Stimulated activated naive CD4-positive, alpha-beta T cell (primary cell): ENCODE measurements around the gene CADPS2.

Source experiments
- DNase-seq, 6 experiments: peaks; one replicate each; lab custom pipeline; 2025; lab: John Stamatoyannopoulos, UW

The CADPS2 gene

DNA sequence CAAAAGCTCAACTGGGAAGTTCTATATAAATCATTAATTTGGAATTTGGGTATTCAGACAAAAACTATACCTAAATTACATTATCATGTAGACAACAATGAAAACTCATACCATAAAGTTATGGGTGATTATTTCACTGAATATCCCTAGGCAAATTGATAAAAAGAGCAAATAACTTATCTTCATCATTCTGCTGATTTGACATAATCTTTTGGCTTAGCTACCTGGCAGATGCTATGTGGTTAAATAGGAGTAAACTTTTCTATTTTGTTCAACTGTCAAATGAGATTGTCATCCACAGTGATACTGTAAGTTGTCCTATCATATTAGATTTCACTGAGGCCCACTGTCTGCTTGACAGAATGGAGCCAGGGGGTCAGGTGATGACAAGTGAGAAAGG is 432.8 kb downstream of the CADPS2 start:
- DNase-seq, result no peak

DNA sequence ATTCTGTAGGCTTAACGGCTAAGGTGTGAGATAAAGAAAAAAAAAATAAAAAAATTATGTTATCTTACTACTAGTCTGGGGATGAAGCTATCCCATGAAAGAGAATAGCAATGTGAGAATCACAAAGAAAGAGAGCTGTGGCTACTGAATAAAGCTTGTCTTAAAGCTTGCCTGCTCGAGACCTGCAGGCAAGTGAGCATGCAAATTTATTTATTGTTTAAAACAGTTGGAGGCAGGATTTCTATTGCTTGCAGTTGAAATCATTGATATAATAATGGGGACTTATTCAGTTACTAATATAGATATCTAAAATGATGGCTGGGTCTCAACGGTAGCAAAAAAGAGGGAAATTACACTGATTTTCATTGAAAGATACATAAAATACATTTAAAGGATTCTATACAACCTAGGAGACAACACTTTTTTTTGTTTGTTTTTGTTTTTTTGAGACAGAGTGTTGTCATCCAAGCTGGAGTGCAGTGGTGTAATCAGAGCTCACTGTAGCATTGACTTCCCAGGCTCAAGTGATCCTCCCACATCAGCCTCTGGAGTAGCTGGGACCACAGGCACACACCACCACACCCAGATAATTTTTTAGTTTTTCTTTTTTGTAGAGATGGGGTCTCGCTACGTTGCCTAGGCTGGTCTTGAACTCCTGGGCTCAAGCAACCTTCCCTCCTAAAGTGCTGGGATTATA is 437.2 kb downstream of the CADPS2 start:
- no peak for DNase-seq

DNA sequence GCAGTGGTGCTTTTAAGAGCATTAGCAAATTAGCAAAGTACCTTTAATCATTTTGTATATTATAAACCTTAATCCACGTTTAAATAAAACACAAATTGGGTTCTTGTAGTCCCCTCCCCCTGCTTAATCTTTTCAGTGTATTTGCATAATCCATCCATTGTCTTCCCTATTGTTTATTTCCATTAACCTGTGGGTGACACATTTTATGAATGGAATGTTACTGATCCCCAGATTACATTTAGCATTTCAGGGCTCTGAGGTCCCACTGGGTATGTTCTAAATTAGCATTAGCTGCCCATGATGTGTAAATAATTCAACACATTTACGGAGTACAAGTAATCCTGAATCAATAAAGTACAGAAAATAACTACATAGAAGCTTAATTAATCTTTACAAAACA is 443.3 kb downstream of the CADPS2 start:
- DNase-seq, result no peak

DNA sequence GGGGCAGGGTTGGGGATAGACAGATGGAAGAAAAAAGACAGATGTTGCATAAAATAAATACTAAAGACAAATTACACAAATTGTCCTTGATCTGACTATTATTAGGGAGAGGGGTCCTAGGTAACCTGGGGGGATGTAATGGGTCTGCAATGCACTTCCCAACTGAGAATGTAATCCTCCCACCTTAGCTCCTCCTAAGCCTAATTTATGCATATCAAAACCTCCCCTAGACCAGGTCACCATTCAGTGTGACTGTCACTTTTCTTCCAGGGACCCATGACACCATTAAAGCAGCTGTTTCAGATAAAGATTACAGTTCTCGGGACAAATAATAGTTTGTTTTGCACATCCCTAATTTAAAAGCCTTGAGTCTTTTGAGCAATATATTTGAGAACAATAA is 447.8 kb downstream of the CADPS2 start:
- DNase-seq, result no peak

DNA sequence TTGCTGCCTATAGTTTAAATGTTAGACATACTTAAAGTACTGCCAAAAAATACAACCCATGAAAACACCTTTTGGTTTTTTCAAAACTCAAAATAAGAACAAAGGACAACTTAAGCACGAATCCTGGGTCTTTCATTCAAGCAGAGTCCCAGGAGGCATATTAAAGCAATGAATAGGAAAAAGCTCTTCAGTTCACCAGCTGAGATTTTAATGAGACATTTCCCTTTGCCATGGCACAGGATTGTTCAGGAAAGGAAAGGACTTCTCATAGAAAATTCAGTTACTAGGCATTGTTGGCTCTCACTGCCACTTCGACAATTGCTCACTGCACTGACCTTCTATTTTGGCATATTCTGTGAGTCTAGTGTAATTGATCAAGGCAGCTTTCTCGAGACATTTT is 448.3 kb downstream of the CADPS2 start:
- DNase-seq, result no peak

DNA sequence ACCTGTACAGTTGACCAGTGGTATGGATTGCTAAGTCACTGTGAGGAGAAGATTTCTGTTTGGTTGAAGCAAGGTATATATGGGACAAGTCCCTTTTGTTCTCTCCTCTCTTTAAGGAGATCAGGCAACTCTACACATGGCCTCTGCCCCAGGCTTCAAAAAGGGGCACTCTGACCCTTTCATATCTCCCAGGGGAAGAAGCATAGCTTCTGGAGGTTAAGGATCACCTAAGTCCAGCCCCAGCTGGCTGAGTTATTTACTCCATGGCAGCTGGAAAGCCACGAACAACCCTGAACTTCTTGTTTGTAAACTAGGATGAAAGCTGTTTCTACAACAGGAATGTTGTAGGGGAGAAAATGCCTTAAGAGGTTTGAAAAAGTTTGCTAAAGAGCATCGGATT is 452.5 kb downstream of the CADPS2 start:
- DNase-seq, result no peak

DNA sequence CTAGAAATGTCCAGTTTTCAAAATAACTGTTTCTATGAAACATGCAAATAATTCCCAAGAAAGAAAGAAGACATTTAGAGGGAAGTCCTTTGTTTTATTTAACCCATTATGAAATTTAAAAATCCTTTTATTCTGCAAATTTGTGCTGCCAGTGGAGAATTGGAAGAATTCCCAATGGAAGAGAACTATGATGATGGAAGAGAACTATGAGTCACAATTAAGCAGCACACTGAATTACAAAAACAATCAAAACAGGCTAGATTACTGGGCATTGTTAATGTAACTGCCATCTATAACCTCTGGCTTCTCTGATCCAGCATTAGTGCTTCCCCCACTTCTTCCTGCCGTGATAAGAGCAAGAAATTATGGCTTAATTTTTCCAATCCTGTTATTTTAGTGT is 455.6 kb downstream of the CADPS2 start:
- no peak for DNase-seq

DNA sequence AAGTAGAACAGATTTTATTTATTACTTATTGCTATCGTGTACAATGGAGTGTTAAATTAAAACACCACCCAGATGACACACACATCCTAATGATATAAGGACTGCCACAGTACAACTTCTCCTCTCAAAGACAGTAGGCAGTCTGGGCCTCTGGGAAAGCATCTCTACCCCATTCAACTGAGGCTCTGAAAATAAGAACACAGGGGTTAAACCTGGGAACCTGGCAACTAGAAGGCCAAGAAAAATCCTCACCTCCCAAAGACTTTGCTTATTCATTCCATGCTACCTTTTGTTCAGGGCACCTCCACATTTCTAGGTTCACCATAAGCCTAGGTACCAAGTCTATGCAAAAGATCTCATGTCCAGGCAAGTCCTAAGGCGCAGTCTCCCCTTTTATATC is 456.3 kb downstream of the CADPS2 start:
- DNase-seq, result no peak

DNA sequence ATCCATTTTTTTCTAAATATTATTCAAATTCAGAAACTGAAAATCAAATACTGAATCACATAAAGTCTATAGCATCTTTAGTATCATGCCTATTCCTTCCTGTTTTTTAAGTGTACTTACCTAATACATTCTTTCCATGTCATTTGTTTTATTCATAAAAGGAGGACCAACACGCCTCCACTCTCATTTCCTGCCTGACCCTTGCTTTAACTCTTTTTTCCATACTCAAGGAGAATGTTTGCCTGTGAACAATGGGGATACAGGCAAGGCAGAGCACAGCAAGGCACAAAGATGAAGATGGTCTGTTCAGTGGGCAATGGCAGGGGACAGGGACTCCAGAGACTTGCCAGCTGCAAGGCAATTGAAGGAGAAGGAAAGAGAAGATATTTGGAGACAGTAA is 460.5 kb downstream of the CADPS2 start:
- DNase-seq, result no peak

DNA sequence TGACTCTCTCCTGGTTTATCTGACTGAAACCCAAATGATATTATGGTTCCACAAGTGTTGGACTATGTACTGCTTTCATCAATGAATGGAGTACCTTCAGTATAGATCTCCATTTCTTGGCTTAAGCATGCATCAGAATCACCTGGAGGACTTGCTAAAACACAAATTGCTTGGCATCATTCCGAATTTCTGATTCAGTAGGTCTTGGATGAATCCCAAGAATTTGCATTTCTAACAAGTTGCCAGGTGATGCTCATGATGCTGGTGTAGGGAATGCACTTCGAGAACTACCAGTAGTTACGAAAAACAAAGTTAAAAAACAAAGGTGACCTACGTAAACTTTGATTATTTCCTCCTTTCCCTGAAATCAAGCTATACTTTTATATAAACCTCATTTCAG is 462.7 kb downstream of the CADPS2 start:
- DNase-seq, result no peak

DNA sequence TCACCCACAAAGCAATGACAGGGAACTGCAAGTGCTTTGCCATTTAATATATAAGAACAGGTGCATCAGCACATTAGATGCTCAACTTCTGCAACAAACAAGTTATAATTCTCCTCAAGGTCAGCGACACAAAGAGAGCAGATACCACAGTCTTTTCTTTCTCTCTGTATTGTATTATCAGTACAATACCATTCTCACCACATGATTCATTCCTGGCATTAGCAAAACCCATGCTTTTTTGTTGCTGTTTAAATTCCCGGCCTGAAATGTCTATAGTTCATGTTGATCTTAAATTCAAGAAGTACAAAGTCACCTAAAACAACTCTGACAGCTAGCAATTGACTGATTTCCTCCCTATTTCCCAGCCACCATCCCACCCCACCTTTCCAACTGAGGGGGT is 469.9 kb downstream of the CADPS2 start:
- no peak for DNase-seq

DNA sequence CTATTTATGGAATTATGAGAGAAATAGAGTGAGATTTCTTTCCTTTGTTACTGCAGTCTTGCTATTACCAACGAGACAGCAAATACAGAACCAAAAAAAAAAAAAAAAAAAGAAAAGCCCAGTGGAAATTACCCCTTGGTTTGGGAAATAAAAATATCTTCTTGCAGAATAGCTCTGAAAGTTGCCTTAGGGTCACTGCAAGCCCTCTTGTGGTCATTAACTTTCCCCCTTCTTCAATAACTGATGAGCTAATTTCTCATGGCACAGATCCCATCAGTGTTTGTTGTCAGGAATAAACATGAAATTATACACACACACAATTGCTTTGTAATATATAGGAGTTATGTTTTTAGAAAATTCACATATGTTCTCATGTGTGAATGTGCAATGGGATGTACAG is 470.8 kb downstream of the CADPS2 start:
- no peak for DNase-seq

DNA sequence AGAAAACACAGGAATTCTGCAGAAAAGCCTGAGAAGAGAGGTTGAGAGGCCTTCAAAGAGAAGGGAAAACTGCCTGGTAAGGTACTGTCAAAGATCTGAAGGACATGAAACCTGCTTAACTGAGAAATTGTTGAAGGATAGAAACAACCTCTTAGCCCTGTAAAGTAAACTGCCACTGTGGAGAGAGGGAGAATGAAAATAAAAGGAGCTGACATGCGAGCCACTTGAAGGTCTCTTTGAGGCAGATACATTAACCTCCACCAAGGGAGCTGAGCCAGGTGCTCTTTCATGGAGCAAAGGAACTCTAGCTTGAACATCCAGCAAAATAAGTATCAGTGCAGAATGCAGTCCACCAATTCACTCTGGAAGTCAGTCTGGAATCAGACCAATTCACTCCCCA is 472.9 kb downstream of the CADPS2 start:
- no peak for DNase-seq

DNA sequence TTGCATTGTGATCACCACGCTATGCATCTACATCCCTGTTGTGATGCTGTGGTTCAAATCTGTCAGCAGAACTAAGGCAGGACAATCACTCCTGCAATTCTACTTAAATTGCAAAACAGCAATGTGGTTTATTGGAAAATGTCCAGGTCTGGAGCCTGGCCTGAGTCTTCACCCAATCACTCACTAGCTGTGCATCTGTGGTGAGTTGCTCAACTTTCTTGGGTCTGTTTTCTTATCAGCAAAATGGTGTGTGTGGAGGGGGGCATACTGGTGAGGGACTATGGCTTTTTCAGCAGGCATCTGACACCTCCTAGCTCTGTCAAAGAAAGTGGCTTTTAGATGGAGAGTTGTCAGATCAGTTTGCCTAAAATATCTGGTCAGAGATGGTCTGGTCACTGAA is 473.4 kb downstream of the CADPS2 start:
- no peak for DNase-seq

DNA sequence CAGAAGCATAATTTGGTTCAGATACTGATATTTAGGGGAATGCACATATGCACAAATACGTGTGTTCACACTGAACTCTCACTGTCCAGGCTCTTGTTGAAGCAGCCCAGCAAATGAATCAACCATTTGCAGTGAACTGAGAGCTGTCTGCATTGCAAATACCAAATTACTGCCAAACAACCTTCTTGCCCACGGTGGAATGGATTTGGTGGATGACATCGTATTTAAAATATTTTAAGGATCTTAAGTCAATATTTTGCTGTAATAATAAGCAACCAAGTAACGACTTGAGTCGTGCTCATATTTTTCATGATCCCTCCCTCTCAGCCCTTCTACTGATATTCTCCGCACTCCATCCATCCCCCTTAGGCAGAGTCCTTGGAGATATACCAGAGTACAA is 473.8 kb downstream of the CADPS2 start:
- DNase-seq, result no peak

DNA sequence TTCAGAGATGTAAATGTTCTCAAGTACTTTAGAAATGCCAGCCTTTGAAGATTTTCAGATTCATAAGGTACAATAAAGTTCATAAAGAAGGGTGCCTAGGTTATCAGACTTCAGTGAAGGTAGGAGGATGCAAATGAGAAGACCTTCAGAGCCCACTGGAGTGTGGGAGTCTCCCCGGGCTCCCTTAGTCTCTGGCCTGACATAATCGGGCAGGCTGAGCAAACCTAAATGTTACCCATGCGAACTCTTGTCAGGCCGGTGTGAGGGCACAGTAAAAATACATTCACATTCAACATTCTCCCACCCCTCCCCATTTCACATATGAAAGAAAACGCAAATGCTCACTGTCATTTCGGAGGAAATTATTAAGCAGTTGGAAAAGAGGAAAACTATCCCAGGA is 479.1 kb downstream of the CADPS2 start:
- DNase-seq, result no peak

DNA sequence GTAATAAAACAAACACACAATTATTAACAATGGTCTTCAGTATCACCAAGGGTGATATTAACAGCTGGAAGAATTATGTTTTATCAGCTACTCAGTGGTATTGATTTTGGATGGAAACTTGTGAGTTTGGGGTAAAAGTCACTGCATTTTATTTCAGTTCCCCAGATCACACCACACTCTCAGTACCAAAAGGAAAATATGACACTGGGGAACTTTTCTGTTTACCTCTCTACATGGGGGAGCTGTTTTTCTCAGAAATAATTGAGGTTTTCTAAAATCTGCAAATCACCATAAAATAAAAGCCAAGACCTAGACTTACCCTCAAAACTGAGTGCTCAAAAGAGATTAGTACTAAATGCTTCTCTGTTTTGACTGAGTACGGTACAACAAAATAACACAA is 483.1 kb downstream of the CADPS2 start:
- no peak for DNase-seq

DNA sequence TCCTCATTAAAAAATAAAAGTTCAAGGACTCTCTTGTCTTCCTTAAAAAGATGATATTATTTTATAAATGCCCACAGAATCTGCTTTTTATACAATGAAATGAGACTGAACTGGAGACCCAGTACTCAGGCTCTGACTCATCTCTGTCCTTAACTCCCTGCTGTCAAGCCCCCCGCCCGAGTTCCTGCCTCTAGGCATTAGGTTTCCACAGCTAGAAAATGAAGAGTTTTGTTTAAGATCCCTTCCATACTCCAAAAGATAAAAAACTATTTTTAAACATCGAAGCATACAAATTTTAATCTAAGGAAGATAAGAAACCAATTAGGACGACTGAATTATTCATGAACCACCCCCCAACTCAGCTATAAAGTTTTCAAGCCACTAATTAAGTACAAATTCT is 484.0 kb downstream of the CADPS2 start:
- DNase-seq, result no peak

DNA sequence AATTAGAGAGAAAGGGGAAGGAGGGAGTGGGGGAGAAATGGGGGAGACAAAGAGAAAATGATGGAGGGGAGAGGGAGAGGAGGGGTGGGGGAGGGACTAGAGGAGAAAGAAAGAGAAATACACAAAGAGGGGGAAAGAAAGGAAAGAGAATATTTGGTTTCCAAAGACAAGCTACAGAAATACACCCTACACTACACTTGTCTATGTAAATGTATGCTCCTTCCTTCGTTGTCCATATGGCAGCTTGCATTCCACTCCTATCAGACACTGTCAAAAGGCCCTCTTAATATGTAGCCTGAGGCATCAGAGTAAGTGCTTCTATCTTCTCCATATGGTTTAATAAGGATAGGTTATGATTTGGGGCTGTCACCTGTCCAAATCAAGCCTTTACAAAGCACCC is 488.9 kb downstream of the CADPS2 start:
- DNase-seq, result no peak

DNA sequence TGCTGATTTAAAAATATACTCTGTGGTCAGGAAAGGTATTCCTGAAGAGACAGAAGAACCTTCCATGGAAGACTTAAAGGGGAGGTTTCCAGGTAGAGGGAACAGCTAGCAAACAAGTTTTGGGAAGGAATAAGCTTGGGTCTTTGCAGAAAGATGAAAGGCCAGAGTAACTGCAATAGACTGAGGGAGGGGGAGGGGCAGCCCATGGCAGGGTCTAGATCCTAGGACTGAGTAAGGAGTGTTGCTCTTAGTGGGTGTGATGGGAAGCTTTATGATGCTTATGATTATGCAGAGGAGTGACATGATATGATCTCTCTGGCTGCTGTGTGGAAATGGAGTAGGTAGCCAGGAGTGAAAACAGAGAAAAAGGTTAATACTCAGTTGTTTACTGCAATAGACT is 491.7 kb downstream of the CADPS2 start:
- DNase-seq, result no peak

DNA sequence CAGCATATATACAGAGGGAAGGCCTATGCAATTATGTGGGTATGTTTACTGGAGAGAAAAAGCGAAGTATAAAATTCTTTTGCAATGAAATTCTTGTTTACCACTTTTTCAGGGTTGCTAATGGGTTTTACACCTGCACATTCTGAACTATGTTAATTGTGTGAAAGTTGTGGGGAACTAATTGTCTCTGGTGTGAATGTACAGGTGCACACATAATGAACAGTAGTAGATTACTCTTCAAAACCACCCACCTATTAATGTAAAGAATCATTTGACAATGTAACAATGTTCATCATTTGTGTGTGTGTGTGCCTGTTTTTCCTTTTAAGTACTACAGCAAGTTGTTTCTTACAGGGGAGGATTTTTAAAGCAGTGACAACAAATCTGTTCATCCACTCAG is 501.7 kb downstream of the CADPS2 start:
- no peak for DNase-seq

DNA sequence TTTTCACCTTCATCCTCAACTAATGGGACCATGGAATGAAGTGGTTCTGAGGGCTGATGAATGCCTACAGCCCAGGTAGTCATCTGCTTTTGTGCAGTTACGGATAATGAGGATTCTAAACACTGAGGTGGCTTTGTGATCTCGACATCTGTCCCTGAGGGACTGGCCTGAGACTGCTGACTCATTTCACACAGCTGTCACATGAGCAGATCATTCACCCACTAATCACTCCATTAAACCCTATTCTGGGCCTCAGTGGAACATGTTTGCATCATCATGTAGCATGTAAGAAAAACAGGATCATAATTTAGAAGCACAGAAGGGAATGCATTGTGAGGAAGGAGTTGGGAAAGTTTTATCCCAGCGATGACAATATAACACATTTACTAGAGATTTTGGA is 502.3 kb downstream of the CADPS2 start:
- no peak for DNase-seq

DNA sequence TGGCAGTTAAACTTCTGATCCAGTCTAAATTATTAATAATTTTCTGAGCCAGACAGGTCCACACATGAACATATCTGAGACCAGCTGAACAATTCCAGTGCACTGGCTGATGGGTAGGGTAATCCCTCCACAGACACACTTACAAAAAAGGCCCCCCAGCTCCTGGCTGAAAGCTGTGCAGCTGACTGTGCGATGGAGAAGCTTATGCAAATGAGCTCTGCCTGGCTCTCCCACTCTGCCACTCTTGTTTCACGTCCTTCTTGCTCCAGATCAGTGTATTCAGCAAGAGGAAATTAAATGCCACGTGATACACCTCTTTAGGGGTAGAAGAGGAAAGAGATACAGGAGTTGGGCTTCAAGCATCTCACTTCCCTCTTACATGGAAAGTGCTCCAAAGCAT is 505.3 kb downstream of the CADPS2 start:
- DNase-seq, result no peak

DNA sequence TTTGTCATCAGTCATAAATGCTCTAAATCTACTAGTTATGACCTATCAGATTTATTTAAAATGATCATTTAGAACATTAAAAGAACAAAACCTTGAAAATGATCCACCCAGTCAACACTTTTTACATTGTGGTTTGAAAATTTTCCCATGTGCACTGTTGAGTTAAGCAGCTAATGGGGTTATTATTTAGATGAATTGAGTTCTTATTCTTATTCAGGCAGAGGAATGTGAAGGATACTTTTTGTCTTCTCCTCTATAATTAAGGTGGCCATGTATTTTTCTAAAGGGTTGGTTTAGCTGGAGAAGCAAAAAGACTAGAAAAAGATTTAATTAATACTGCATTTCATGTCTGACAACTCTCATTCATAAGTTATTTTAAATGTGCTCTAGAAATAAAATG is 506.8 kb downstream of the CADPS2 start:
- DNase-seq, result no peak

DNA sequence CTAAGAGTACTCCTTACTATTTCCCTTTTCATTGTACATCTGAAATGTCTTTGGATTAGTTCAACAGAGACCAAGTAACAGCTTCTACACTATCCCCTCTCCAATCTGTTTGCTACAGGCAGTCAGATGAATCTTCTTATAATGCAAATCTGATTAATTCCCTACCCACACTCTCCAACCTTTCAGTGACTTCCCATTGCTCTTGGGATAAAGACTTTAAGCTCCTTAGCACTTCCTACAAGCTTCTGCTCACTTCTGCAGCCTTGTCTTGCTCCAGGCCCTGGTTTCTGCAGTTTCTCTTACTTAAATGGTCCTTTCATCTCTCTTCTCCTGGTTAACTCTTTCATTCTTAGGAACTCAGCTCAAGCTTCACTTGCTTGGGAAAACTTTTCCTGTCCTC is 516.5 kb downstream of the CADPS2 start:
- DNase-seq, result no peak
